ENCODE data around the gene TMC7. TPM values are rescaled to one million over a fixed set of nuclear protein-coding genes. Genes with fewer than 3 reads are reported as not detected.
"Not testable (repeated sequence)": the region's sequence is repeated elsewhere in the genome, so short reads cannot be mapped to it uniquely, and the experiment has no call there.

TMC7 gene
- total and polyA plus RNA-seq, 2 donors (not counting 1 experiment from before 2014, with no cell fraction given): 0.18 to 1.5 TPM

DNA sequence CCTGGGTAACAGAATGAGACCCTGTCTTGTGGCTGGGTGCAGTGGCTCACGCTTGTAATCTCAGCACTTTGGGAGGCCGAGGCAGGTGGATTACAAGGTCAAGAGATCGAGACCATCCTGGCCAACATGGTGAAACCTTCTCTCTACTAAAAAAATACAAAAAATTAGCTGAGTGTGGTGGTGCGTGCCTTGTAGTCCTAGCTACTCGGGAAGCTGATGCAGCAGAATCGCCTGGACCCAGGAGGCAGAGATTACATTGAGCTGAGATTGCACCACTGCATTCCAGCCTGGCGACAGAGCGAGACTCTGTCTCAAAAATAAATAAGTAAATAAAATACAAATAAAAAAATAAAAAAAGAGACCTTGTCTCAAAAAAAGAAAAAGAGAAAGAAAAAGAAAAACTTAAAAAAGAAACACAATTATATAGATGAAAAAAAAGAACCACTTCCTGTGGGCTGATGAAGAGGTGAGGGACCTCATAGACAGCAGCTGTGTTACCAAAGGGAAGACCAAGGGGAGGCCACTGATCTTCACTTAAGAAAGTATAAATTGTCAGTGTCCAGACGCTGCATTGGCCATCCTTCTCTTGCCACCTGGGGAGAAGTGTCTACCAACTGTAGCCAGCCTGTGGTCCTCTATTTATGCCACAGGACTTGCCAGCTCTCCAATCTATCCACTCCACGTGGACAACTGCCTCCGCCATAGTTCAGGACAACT is 33.1 kb upstream of the TMC7 start:
- DNase-seq (ENCODE audit: low read depth in 2 of 2): no peak

GRCh38 chr16:18953547-18953946 is 30.2 kb upstream of the TMC7 start:
- Histone ChIP-seq H3K4me3 (replicated peaks in 1 of 4; ENCODE audit: control extremely low read depth in 1 of 4, insufficient read depth in 1 of 4, low read depth in 3 of 4, low read length in 4 of 4) (no peak overlapping the region), H3K36me3 (ENCODE audit: control insufficient read depth, insufficient read depth, low read length) (no peaks in the 10 kb centered on the region)
- no peak for DNase-seq (ENCODE audit: low read depth in 2 of 2)

More for the DNA sequence above, 33.1 kb upstream of the TMC7 start:
- Histone ChIP-seq H3K4me1 (ENCODE audit: control insufficient read depth, extremely low read depth, insufficient read depth, low read length) (no peaks in the 10 kb centered on the region), H3K4me2 (ENCODE audit: extremely low read depth, insufficient read depth, low read length) (no peak overlapping the region), H3K27ac (ENCODE audit: insufficient read depth, low read length) (no peak overlapping the region), H3K79me2 (ENCODE audit: control insufficient read depth, insufficient read depth, low read length) (no peaks in the 10 kb centered on the region), H3K9ac (ENCODE audit: insufficient read depth, low read length) (no peak overlapping the region), H3K4me3 (replicated peaks in 1 of 4; ENCODE audit: control extremely low read depth in 1 of 4, insufficient read depth in 1 of 4, low read depth in 3 of 4, low read length in 4 of 4) (no peak overlapping the region), H4K20me1 (ENCODE audit: control insufficient read depth, extremely low read depth, insufficient read depth, low read length) (no peaks in the 10 kb centered on the region), H3K27me3 (ENCODE audit: control insufficient read depth, insufficient read depth, low read length) (no peaks in the 10 kb centered on the region), H3K36me3 (ENCODE audit: control insufficient read depth, insufficient read depth, low read length) (no peaks in the 10 kb centered on the region), H2AFZ (ENCODE audit: low read length) (no peak overlapping the region), H3K9me3 (ENCODE audit: control insufficient read depth, insufficient read depth, low read depth, low read length) (no peaks in the 10 kb centered on the region)
- no peak for TF ChIP-seq CTCF (conservative IDR thresholded peaks at IDR 0.05 in 1 of 2, IDR thresholded peaks at IDR 0.05 in 1 of 2; ENCODE audit: low read depth in 1 of 2, low read length in 2 of 2)

DNA sequence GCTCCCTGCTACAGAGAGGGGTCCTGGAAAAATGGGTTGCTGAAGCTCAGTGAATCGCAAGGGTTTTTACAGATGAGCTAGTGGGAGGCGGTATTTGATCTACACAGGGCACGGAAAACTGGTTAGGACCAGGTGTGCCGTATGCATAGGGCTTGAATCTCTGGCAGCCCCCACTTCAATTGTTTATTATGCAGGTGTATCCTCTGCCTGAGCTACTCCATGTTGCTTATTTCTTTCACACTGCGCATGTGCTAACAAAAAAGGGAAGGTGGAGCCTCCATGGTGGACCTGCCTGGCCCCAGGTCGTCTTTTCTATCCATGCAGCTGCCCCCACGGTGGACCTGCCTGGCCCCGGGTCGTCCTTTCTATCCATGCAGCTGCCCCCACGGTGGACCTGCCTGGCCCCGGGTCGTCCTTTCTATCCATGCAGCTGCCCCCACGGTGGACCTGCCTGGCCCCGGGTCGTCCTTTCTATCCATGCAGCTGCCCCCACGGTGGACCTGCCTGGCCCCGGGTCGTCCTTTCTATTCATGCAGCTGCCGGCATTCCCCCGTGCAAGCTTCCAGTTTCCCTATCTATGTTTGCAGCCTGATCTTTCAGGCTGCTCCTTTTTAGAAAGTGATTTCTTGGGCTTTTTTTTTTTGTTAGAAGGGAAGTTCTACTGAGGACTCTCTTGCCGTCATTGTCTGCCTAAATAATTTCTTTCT is 27.7 kb upstream of the TMC7 start:
- DNase-seq (ENCODE audit: low read depth in 2 of 2); H2AFZ ChIP-seq (ENCODE audit: low read length); H3K4me1 ChIP-seq (ENCODE audit: control insufficient read depth, extremely low read depth, insufficient read depth, low read length); H3K4me2 ChIP-seq (ENCODE audit: extremely low read depth, insufficient read depth, low read length); H3K9ac ChIP-seq (ENCODE audit: insufficient read depth, low read length); H3K4me3 ChIP-seq (replicated peaks in 1 of 4; ENCODE audit: control extremely low read depth in 1 of 4, insufficient read depth in 1 of 4, low read depth in 3 of 4, low read length in 4 of 4); H3K79me2 ChIP-seq (ENCODE audit: control insufficient read depth, insufficient read depth, low read length); H3K9me3 ChIP-seq (ENCODE audit: control insufficient read depth, insufficient read depth, low read depth, low read length); H3K27ac ChIP-seq (ENCODE audit: insufficient read depth, low read length); H3K27me3 ChIP-seq (ENCODE audit: control insufficient read depth, insufficient read depth, low read length); H3K36me3 ChIP-seq (ENCODE audit: control insufficient read depth, insufficient read depth, low read length); H4K20me1 ChIP-seq (ENCODE audit: control insufficient read depth, extremely low read depth, insufficient read depth, low read length): not testable (repeated sequence)

More at GRCh38 chr16:18953547-18953946, 30.2 kb upstream of the TMC7 start:
- no peaks in the 10 kb centered on the region for H3K4me1 ChIP-seq (ENCODE audit: control insufficient read depth, extremely low read depth, insufficient read depth, low read length)
- H3K79me2 ChIP-seq (ENCODE audit: control insufficient read depth, insufficient read depth, low read length): no peaks in the 10 kb centered on the region
- no peak for TF ChIP-seq CTCF (conservative IDR thresholded peaks at IDR 0.05 in 1 of 2, IDR thresholded peaks at IDR 0.05 in 1 of 2; ENCODE audit: low read depth in 1 of 2, low read length in 2 of 2)
- no peaks in the 10 kb centered on the region for H3K9me3 ChIP-seq (ENCODE audit: control insufficient read depth, insufficient read depth, low read depth, low read length)
- H3K9ac ChIP-seq (ENCODE audit: insufficient read depth, low read length): no peak overlapping the region
- H4K20me1 ChIP-seq (ENCODE audit: control insufficient read depth, extremely low read depth, insufficient read depth, low read length): no peaks in the 10 kb centered on the region
- no peaks in the 10 kb centered on the region for H3K27me3 ChIP-seq (ENCODE audit: control insufficient read depth, insufficient read depth, low read length)
- no peak overlapping the region for H3K4me2 ChIP-seq (ENCODE audit: extremely low read depth, insufficient read depth, low read length)
- H3K27ac ChIP-seq (ENCODE audit: insufficient read depth, low read length): no peak overlapping the region
- no peak overlapping the region for H2AFZ ChIP-seq (ENCODE audit: low read length)

DNA sequence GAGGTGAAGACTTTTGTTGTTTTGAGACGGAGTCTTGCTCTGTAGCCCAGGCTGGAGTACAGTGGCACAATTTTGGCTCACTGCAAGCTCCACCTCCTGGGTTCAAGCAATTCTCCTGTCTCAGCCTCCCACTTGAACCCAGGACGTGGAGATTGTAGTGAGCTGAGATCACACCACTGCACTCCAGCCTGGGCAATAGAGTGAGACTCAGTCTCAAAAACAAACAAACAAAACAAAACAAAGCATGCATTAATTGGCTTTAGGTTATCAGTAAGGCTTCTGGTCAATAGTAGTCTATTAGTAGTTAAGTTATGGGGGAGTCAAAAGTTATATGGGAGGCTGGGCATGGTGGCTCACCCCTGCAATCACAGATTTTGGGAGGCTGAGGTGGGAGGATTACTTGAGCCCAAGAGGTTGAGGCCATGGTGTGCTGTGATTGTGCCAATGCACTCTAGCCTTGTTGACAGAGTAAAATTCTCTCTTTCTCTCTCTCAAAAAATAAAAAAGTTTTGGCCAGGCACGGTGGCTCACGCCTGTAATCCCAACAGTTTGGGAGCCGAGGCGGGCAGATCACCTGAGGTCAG is 27.0 kb upstream of the TMC7 start:
- H3K79me2 ChIP-seq (ENCODE audit: control insufficient read depth, insufficient read depth, low read length); H3K9me3 ChIP-seq (ENCODE audit: control insufficient read depth, insufficient read depth, low read depth, low read length); H3K4me3 ChIP-seq (replicated peaks in 1 of 4; ENCODE audit: control extremely low read depth in 1 of 4, insufficient read depth in 1 of 4, low read depth in 3 of 4, low read length in 4 of 4); H2AFZ ChIP-seq (ENCODE audit: low read length); H3K27ac ChIP-seq (ENCODE audit: insufficient read depth, low read length); H4K20me1 ChIP-seq (ENCODE audit: control insufficient read depth, extremely low read depth, insufficient read depth, low read length); H3K27me3 ChIP-seq (ENCODE audit: control insufficient read depth, insufficient read depth, low read length); DNase-seq (ENCODE audit: low read depth in 2 of 2); H3K9ac ChIP-seq (ENCODE audit: insufficient read depth, low read length); H3K4me2 ChIP-seq (ENCODE audit: extremely low read depth, insufficient read depth, low read length); H3K4me1 ChIP-seq (ENCODE audit: control insufficient read depth, extremely low read depth, insufficient read depth, low read length); H3K36me3 ChIP-seq (ENCODE audit: control insufficient read depth, insufficient read depth, low read length): not testable (repeated sequence)
